Activated CD8-positive, alpha-beta T cell treated with anti-CD3 and anti-CD28 coated beads for 36 hours (primary cell): ENCODE results near the gene ANKRD66. TPM values are rescaled to one million over a fixed set of nuclear protein-coding genes. Genes with fewer than 3 reads are reported as not detected.

ENCODE experiments used
- ATAC-seq: fragments of 200-7000 bp; cut with Tn5 transposase; one replicate; pipeline ENCODE4 v1.10.0; 2021; ENCODE audit warnings: mild to moderate bottlenecking, moderate library complexity
- CTCF ChIA-PET: fragments of 350-600 bp; sonication (Branson Sonifier 250); formaldehyde crosslinking; loops from one replicate; lab custom pipeline; 2021; ENCODE audit warnings: antibody characterized with exemption; lab: Charles Lee
- POLR2A ChIA-PET: fragments of 350-600 bp; sonication (Branson Sonifier 250); formaldehyde crosslinking; loops from one replicate; lab custom pipeline; 2021; ENCODE audit warnings: antibody characterized with exemption; lab: Charles Lee
- DNase-seq: peaks from one replicate; pipeline ENCODE4 v3.0.0-alpha.2; 2020
- H3K27ac Mint-ChIP-seq: one replicate; pipeline ENCODE4 v1.8.0; 2021; ENCODE audit warnings: mild to moderate bottlenecking, mixed read lengths
- H3K27me3 Mint-ChIP-seq: one replicate; pipeline ENCODE4 v1.8.0; 2021; ENCODE audit warnings: mixed read lengths
- H3K36me3 Mint-ChIP-seq: one replicate; pipeline ENCODE4 v1.8.0; 2021; ENCODE audit warnings: low read depth, mixed read lengths
- H3K4me1 Mint-ChIP-seq: one replicate; pipeline ENCODE4 v1.8.0; 2021; ENCODE audit warnings: low read depth, mixed read lengths
- H3K4me3 Mint-ChIP-seq: one replicate; pipeline ENCODE4 v1.8.0; 2021; ENCODE audit warnings: mild to moderate bottlenecking, moderate library complexity, mixed read lengths
- H3K9me3 Mint-ChIP-seq: one replicate; pipeline ENCODE4 v1.8.0; 2021; ENCODE audit warnings: mixed read lengths
- intact Hi-C: fragments of 100-400 bp; cut with micrococcal nuclease; formaldehyde crosslinking; loops from one replicate; pipeline ENCODE4 v1.10.0; 2022
- total RNA-seq, 2 experiments: library from RNA; stranded (reverse); gene quantifications; one replicate each; pipeline ENCODE4 v1.2.3, GENCODE V29; 2021
- TF ChIP-seq, protein P1 (sequence below): fragments of 200-600 bp; IDR thresholded peaks from one replicate; pipeline ENCODE4 v1.8.0; 2022; ENCODE audit warnings: antibody characterized with exemption, mild to moderate bottlenecking

The ANKRD66 gene
- total RNA-seq, 2 experiments from 2014 or later, result not detected

GRCh38 chr6:46749731-46750130, 3.0 kb downstream of the ANKRD66 start:
- DNase-seq (no peak), ATAC-seq (no peak)
- TF ChIP-seq, protein P1, sequence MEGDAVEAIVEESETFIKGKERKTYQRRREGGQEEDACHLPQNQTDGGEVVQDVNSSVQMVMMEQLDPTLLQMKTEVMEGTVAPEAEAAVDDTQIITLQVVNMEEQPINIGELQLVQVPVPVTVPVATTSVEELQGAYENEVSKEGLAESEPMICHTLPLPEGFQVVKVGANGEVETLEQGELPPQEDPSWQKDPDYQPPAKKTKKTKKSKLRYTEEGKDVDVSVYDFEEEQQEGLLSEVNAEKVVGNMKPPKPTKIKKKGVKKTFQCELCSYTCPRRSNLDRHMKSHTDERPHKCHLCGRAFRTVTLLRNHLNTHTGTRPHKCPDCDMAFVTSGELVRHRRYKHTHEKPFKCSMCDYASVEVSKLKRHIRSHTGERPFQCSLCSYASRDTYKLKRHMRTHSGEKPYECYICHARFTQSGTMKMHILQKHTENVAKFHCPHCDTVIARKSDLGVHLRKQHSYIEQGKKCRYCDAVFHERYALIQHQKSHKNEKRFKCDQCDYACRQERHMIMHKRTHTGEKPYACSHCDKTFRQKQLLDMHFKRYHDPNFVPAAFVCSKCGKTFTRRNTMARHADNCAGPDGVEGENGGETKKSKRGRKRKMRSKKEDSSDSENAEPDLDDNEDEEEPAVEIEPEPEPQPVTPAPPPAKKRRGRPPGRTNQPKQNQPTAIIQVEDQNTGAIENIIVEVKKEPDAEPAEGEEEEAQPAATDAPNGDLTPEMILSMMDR, result no peak
- H3K4me3 Mint-ChIP-seq, result no peak overlapping the region
- POLR2A ChIA-PET, result no interaction called here
- H3K36me3 Mint-ChIP-seq, result no peaks in the 10 kb centered on the region
- intact Hi-C loops, result no loop called here
- H3K27me3 Mint-ChIP-seq, result peaks cover 17% of the 10 kb centered on the region
- H3K27ac Mint-ChIP-seq, result no peak overlapping the region
- CTCF ChIA-PET, result no interaction called here
- H3K4me1 Mint-ChIP-seq, result no peaks in the 10 kb centered on the region
- no peaks in the 10 kb centered on the region for H3K9me3 Mint-ChIP-seq

DNA sequence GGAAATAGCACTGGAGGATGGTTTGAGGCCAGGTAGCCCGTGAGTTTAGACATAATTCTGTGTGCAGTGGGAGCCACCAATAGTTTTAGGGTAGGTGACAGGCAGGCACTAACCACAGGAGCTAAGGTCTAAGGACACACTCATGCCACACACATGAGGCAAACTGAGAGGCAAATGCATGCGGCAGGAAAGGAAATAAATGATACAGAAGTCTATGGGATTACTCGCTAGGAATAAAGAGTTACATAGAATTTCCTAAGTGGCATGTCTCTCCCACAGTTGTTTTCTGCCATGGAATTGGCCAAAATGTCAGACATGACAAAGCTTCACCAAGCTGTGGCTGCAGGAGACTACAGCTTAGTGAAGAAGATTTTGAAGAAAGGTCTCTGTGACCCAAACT, 4.9 kb downstream of the ANKRD66 start:
- H3K4me1 Mint-ChIP-seq, result no peaks in the 10 kb centered on the region
- DNase-seq (no peak), ATAC-seq (no peak)
- TF ChIP-seq, protein P1, result no peak
- no peaks in the 10 kb centered on the region for H3K9me3 Mint-ChIP-seq
- POLR2A ChIA-PET, result no interaction called here
- no peak overlapping the region for H3K27ac Mint-ChIP-seq
- intact Hi-C loops, result no loop called here
- H3K27me3 Mint-ChIP-seq, result peaks cover 5% of the 10 kb centered on the region
- CTCF ChIA-PET, result no interaction called here
- no peaks in the 10 kb centered on the region for H3K36me3 Mint-ChIP-seq
- H3K4me3 Mint-ChIP-seq, result no peak overlapping the region

DNA sequence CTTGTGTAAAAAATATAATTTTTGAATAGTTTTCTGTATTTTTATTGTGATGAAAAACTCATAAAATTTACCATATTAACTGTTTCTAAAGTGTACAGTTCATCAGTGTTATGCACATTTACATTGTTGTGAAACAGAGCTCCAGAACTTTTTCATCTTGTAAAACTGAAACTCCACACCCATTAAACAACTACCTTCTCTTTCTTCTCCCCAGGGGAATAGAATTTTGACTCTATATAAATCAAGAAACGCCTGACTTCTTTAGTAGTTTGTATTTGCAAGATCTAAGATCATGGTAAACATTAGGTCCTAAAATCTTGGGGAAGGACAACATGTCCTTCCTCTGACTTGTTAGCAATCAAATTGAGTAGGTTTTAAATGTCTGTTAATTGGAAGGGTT, 9.1 kb downstream of the ANKRD66 start:
- CTCF ChIA-PET, result no interaction called here
- intact Hi-C loops, result no loop called here
- TF ChIP-seq, protein P1, result no peak
- Mint-ChIP-seq H3K36me3 (no peaks in the 10 kb centered on the region), H3K9me3 (no peaks in the 10 kb centered on the region), H3K27ac (no peak overlapping the region), H3K27me3 (peaks cover 8% of the 10 kb centered on the region), H3K4me1 (no peaks in the 10 kb centered on the region), H3K4me3 (no peak overlapping the region)
- ATAC-seq, result no peak
- POLR2A ChIA-PET, result no interaction called here
- no peak for DNase-seq

DNA sequence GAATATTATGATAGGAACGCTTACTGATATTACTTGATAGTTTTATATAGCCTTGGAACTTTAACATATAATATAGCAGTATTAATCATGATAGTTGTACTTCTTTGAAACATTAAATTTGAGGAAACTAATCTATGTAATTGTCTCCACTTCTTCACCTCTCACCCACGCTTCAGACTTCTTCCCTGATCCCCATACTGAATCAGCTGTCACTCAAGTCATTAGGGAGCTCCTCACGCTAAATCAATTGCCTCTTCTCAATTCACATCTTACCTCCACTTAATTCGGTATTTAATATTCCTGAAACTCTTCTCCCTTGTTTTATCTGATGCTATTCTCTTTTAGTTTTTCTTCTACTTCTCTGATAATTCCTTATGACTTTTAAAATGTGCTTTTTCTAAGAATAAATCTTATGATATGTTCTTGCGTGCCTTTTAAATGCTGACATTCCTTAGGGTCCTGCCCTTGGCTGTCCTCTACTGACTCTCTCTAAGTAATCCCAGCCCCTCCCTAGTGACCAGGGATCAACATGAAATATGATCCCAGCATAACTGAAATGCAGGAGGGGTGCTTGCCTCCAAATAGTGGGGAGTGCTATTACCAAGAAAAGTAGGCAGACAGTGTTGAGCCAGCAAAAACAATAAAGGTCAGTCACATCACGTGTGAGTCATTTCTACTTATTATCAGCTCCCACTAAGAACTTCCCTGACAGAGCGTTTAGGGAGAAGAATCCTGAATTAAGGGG, 9.9 kb downstream of the ANKRD66 start:
- ChIA-PET POLR2A (no interaction called here), CTCF (no interaction called here)
- no peak for DNase-seq
- Mint-ChIP-seq H3K9me3 (no peaks in the 10 kb centered on the region), H3K4me3 (no peak overlapping the region), H3K4me1 (no peaks in the 10 kb centered on the region), H3K27me3 (peaks cover 4% of the 10 kb centered on the region), H3K36me3 (no peaks in the 10 kb centered on the region), H3K27ac (no peak overlapping the region)
- TF ChIP-seq, protein P1, result no peak
- intact Hi-C loops, result no loop called here
- no peak for ATAC-seq

DNA sequence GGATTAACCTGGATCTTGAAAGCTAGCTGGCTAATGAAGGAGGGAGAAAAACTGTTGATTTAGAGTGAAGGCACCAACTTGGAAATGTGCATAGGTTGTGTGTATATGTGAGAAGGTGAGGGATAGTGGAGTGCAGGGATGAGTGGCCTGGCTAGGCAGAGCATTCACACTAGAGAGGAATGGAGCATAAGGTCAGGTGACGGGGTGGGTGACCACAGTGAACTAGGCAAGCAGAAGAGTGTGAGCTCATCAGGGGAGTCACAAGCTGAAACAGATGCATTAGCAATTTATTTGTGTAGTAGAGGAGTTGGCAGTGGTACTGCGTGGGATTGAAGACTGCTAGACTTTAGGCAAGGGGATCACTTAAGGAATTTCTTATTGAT, 10.5 kb downstream of the ANKRD66 start:
- ATAC-seq, result no peak
- no peaks in the 10 kb centered on the region for H3K4me1 Mint-ChIP-seq
- no peaks in the 10 kb centered on the region for H3K9me3 Mint-ChIP-seq
- H3K36me3 Mint-ChIP-seq, result no peaks in the 10 kb centered on the region
- TF ChIP-seq, protein P1, result no peak
- CTCF ChIA-PET, result no interaction called here
- peaks cover 4% of the 10 kb centered on the region for H3K27me3 Mint-ChIP-seq
- H3K4me3 Mint-ChIP-seq, result no peak overlapping the region
- no peak overlapping the region for H3K27ac Mint-ChIP-seq
- POLR2A ChIA-PET, result no interaction called here
- DNase-seq, result no peak
- intact Hi-C loops, result no loop called here
